Kidney (tissue), 14 donors: ENCODE results near the gene ENTHD1. TPM values are rescaled to one million over a fixed set of nuclear protein-coding genes. Genes with fewer than 3 reads are reported as not detected.
A peak's percentile ranks its signal among the peaks of the same experiment; 100 is the strongest.

Source experiments
- DNase-seq, 5 donors: peaks; one replicate each; pipeline ENCODE4 v3.0.0-alpha.2; 2013 to 2020
- FAIRE-seq: peaks from 2 replicates; lab custom pipeline; 2012; peaks lifted over from hg19 to GRCh38; lab: Jason Lieb, UNC
- H3K27ac ChIP-seq, 2 donors: one replicate each; pipeline ENCODE4 v1.7.0; 2013; ENCODE audit warnings: low read depth in 2 of 2, low read length in 2 of 2, inconsistent platforms in 1 of 2
- H3K27me3 ChIP-seq: one replicate; pipeline ENCODE4 v1.7.1; 2013; ENCODE audit warnings: low read length, inconsistent platforms; ENCODE audit not compliant: control insufficient read depth, insufficient read depth
- H3K36me3 ChIP-seq, 3 donors: one replicate each; pipeline versions ENCODE4 v1.7.0 to v1.7.1; 2013; ENCODE audit warnings: low read length in 3 of 3, control low read depth in 1 of 3, inconsistent platforms in 1 of 3; ENCODE audit not compliant: insufficient read depth in 3 of 3, control insufficient read depth in 2 of 3
- H3K4me1 ChIP-seq, 3 donors: one replicate each; pipeline versions ENCODE4 v1.7.0 to v1.7.1; 2013; ENCODE audit warnings: low read length in 3 of 3, inconsistent platforms in 1 of 3, low read depth in 1 of 3; ENCODE audit not compliant: control insufficient read depth in 2 of 3, insufficient read depth in 2 of 3
- H3K4me3 ChIP-seq, 3 donors: one replicate each; pipeline versions ENCODE4 v1.7.0 to v1.8.1; 2013; ENCODE audit warnings: low read length in 3 of 3, control low read depth in 1 of 3, inconsistent platforms in 1 of 3
- H3K9ac ChIP-seq, 3 donors: one replicate each; pipeline versions ENCODE4 v1.7.0 to v1.7.1; 2013; ENCODE audit warnings: low read length in 3 of 3, control low read depth in 1 of 3, inconsistent platforms in 1 of 3
- H3K9me3 ChIP-seq, 3 donors: one replicate each; pipeline versions ENCODE4 v1.7.0 to v1.7.1; 2013; ENCODE audit warnings: low read length in 3 of 3, control low read depth in 1 of 3, inconsistent platforms in 1 of 3; ENCODE audit not compliant: control insufficient read depth in 2 of 3, insufficient read depth in 1 of 3
- intact Hi-C: fragments of 100-400 bp; cut with DNase I; formaldehyde crosslinking; loops from one replicate; pipeline ENCODE4 v1.11.1; 2022
- polyA plus RNA-seq: library from polyadenylated mRNA; stranded (reverse); fragments of 350-450 nt; fragmentation: Illumina TruSeq; extraction: RNeasy Lipid Tissue Mini Kit (QIAGEN cat#74804); gene quantifications from one replicate; pipeline ENCODE4 v1.2.3, GENCODE V29; 2014; ENCODE audit warnings: low read depth, low replicate concordance; ENCODE audit not compliant: insufficient read depth
- total RNA-seq: library from RNA; stranded (reverse); fragmentation: NEBNext Ultra II Directional; extraction: Animal tissue kit (Norgen Biotek cat#: 25700); gene quantifications from one replicate; pipeline ENCODE4 v1.2.1, GENCODE V29; 2021
- TF ChIP-seq, protein P1 (sequence below): IDR thresholded peaks from 3 replicates; pipeline ENCODE4 v1.5.1; 2012; ENCODE audit warnings: mild to moderate bottlenecking, moderate library complexity, borderline replicate concordance; ENCODE audit not compliant: insufficient read depth; ENCODE audit errors: extremely low read depth
- donor health status: control.
- donor health status: control.
- donor health status: control.
- donor health status: control.
- donor health status: control.
- donor health status: DM: yes; HTN: yes; CAD: no.
- donor health status: Normal renal cell carcinoma (clear cell type).

The ENTHD1 gene
- total and polyA plus RNA-seq, 2 donors from 2014 or later, result not detected

DNA sequence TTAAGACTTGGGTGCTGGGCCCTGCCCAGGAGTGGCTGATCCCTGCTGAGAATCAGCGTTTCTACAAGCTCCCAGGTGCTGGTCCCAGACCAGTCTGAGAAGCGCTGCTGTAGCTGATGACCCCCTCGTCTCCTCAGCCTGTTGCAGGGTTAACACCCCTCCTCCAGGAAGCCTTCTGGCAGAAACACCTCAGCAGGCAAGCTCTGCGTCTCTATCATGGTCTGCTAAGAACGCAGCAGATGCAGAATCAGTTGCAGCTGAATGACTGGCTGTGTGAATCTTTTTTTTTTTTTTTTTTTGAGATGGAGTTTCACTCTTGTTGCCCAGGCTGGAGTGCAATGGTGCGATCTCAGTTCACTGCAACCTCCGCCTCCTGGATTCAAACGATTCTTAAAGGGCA, 190.5 kb downstream of the ENTHD1 start:
- TF ChIP-seq, protein P1, sequence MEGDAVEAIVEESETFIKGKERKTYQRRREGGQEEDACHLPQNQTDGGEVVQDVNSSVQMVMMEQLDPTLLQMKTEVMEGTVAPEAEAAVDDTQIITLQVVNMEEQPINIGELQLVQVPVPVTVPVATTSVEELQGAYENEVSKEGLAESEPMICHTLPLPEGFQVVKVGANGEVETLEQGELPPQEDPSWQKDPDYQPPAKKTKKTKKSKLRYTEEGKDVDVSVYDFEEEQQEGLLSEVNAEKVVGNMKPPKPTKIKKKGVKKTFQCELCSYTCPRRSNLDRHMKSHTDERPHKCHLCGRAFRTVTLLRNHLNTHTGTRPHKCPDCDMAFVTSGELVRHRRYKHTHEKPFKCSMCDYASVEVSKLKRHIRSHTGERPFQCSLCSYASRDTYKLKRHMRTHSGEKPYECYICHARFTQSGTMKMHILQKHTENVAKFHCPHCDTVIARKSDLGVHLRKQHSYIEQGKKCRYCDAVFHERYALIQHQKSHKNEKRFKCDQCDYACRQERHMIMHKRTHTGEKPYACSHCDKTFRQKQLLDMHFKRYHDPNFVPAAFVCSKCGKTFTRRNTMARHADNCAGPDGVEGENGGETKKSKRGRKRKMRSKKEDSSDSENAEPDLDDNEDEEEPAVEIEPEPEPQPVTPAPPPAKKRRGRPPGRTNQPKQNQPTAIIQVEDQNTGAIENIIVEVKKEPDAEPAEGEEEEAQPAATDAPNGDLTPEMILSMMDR, result no peak
- peaks cover 2% of the 10 kb centered on the region for H3K27me3 ChIP-seq
- no peaks in the 10 kb centered on the region for H3K4me1 ChIP-seq
- H3K27ac ChIP-seq, result no peak overlapping the region
- FAIRE-seq, result no peak
- no peaks in the 10 kb centered on the region for H3K9me3 ChIP-seq
- peak in 2 of 5 donors; percentile 46 to 47 for DNase-seq
- H3K36me3 ChIP-seq, result no peaks in the 10 kb centered on the region
- intact Hi-C loops, result no loop called here
- H3K9ac ChIP-seq, result no peak overlapping the region
- no peak overlapping the region for H3K4me3 ChIP-seq

DNA sequence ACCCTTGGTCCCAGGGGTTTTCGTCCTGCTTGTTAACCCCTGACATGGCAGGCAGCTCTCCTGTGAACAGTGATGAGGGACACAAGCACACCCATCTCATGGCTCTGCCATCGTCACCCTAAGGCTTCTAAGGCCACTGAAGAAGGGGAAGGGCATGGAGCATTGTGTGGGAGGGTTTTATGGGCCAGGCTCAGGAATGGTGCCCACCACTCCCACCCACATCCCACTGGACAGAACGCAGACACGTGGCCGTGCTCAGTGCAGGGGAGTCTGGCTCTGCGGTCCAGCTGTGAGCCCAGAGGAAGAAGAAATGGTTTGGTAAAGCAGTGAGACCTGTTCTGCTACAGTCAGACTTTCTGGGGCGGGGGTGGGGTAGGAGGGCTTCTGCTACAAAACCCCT, 193.0 kb downstream of the ENTHD1 start:
- H3K27ac ChIP-seq, result no peak overlapping the region
- no peak overlapping the region for H3K9ac ChIP-seq
- no peaks in the 10 kb centered on the region for H3K9me3 ChIP-seq
- H3K27me3 ChIP-seq, result peaks cover 2% of the 10 kb centered on the region
- DNase-seq (no peak), FAIRE-seq (no peak)
- TF ChIP-seq, protein P1, result no peak
- intact Hi-C loops, result no loop called here
- H3K4me3 ChIP-seq, result no peak overlapping the region
- H3K4me1 ChIP-seq, result no peaks in the 10 kb centered on the region
- H3K36me3 ChIP-seq, result no peaks in the 10 kb centered on the region

DNA sequence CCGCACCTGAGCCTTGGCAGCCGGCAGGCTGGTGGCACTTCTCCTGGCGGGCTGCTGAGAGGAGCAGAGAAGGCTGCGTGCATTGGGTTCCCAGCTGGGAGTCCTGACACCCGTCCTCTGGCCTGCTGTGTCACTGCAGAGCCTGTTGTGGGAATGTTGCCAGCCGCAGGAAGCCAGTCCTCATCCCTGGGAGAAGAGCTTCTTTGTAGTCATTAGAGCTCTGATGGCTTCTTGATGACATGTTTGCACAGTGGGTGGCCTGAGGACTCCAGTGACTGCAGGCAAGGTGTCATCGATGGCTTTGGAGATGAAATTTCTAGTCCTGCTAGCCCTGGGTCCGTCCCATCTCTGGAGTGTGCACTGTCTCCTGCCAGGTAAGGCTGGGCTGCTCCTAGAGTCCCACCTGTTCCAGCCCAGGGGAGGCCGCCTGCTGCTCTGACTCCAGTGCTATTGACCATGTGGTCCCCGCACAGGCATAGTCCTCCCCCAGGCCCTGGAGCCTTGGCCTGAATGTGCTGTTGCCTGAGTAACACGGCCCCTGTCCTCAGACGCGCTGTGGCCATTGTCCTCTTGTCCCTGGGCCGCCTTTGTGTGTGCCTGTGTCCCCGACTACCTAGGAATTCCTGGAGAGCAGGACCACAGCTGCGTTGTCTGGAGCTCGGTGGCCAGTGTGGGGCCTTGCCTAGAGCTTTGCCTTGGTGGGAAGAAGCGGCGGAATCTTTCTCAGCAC, 193.8 kb downstream of the ENTHD1 start:
- intact Hi-C loops, result no loop called here
- no peak for FAIRE-seq

More for the DNA sequence above, 193.8 kb downstream of the ENTHD1 start:
- no peak overlapping the region for H3K27ac ChIP-seq
- TF ChIP-seq, protein P1, result no peak
- no peak overlapping the region for H3K9ac ChIP-seq
- peaks cover 2% of the 10 kb centered on the region for H3K27me3 ChIP-seq
- no peaks in the 10 kb centered on the region for H3K4me1 ChIP-seq
- DNase-seq, result no peak
- no peaks in the 10 kb centered on the region for H3K36me3 ChIP-seq
- H3K4me3 ChIP-seq, result no peak overlapping the region
- no peaks in the 10 kb centered on the region for H3K9me3 ChIP-seq
